ENCODE measurements around the gene ITGA1. TPM values are rescaled to one million over a fixed set of nuclear protein-coding genes. Genes with fewer than 3 reads are reported as not detected.

The ITGA1 gene
- polyA plus RNA-seq, 1 donor, result 16.4 TPM

- no peak for DNase-seq (ENCODE audit: low read depth)
Measured at GRCh38 chr5:52996979-52997378, 209.3 kb downstream of the ITGA1 start.

DNA sequence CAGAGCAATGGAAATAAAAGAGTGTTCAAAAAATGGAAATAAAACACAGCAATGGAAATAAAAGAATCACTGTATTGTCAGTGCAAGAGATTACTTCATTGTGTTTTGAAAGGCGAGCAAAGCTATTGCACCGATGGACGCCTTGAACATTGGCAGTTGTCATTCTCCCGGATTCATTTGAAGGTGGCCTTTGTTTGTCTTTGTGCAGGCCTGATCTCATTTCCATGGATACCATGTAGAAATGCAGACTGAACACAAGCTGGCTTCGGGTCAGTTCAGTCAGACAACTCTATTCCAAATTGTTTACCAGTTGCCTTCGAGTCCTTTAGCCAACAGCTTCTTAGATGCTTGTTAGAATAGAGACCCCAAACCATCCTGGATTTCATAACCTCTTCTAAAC, 209.7 kb downstream of the ITGA1 start:
- no peak for DNase-seq (ENCODE audit: low read depth)

DNA sequence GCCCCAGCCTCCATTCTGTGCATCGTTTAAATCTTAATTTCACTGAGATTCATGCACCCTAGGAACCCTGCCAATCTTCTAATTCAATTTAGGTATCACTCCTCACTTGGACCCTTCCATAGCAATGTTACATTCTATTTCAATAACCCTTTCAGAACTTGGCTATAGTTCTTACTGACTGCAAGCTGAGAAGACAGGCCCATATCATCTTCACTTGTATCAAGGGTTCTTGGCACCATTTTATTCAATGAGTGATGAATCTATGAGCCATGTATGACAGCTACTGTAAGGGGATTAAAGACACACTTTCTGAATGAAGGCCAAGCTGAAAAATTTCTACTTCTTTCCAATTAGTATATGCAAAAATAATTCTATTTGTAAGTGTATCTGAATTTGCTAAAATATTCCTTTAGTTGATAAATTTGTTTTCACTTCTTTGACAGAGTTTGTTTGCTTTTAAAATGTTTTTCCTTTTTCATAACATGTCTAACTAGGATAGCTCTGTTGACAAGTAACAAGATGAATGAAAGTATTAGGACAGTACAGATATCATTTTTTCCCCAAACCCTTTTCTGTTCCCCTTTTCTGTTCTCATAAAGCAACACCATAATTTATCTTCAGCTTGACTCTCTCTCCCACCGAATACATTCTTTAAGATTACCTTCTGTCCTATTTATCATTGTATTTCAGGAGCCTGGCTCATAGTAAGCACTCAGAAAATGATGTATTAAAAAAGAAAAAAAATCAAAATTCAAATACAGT, 211.0 kb downstream of the ITGA1 start:
- no peak for DNase-seq (ENCODE audit: low read depth)

GRCh38 chr5:52999344-52999949, 211.7 kb downstream of the ITGA1 start:
- DNase-seq (ENCODE audit: low read depth), result no peak

DNA sequence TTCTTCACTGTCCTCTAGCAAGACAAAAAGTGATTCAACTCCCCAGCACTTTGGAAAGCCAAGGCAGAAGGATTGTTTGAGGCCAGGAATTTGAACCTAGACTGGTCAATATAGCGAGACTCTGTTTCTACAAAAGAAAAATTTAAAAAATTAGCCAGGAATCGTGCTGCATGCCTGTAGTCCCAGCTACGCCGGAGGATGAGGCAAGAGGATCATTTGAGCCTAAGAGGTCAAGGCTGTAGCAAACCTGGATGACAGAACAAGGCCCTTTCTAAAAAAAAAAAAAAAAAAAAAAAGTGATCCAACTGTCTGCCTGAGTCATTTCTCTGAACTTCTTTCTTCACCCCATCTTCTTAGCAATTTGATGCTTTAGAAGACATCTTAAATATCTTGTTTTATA, 213.8 kb downstream of the ITGA1 start:
- DNase-seq (ENCODE audit: low read depth), result no peak

GRCh38 chr5:53002491-53002890, 214.8 kb downstream of the ITGA1 start:
- DNase-seq (ENCODE audit: low read depth), result no peak

GRCh38 chr5:53003144-53003543, 215.4 kb downstream of the ITGA1 start:
- no peak for DNase-seq (ENCODE audit: low read depth)

DNA sequence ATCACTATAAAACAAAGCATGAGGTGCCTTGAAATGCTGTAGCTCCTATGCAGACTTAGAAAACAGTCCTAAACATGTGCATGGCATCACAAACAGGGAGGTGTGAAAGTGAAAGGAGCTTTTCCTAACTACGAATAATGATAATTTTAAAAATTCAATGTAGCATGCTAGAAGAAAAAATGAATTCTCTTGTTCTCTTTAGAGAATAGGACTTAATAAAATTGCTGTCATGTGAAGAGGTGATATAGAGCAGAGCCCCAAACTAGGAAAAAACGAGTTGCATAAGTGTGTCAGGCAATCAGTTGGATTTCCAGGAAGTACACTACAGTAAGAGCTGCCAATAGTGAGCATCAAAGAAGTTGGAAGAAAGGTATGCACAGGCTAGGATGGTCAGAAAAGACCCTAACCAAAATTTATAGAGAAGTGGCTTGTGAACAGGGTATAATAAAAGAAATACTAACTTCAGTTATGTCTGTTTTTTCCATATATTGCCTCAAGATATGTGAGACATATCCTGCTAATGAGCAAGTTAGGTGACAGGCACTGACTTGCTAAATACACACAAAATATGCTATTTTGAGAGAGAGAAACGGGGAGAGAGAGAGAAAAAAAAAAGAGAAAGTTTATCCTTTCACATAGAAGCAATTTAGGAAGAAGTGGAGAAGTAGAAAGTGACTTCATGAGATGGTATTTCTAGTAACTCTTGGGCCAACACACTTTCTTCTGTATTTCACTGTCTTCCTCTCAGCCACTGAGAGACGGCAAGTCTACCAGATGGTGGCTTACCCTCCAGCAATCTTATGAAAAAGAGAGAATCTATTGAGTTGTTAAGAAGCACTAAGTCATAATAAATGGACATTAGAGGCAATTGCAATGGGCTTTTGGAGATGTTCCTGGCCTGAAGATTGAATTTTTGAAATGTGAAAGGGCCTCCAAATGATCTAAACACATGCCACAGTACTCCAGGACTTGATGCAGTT, 219.5 kb downstream of the ITGA1 start:
- no peak for DNase-seq (ENCODE audit: low read depth)

GRCh38 chr5:53008751-53009150, 221.0 kb downstream of the ITGA1 start:
- no peak for DNase-seq (ENCODE audit: low read depth)

Other genes with a start within 250 kb of the ITGA1 start
- 13.2 TPM for gene PELO, start within 50 bp of the ITGA1 start, polyA plus RNA-seq (ENCODE audit: insufficient read length)
- 7.2 TPM for gene ITGA2, start 201.4 kb downstream of the ITGA1 start, polyA plus RNA-seq (ENCODE audit: insufficient read length)

Data from forelimb muscle (tissue), 1 donor.